GM20431 (cell line): ENCODE results near the gene NGRN.

Source experiments
- in situ Hi-C: fragments of 300-500 bp; cut with MseI, MboI; formaldehyde crosslinking; loops from one replicate; pipeline ENCODE4 v1.15.0; 2020; ENCODE audit warnings: low sequenced_read_pairs; ENCODE audit not compliant: unreplicated experiment

Gene NGRN

GRCh38 chr15:90265271-90266060 is at the start of gene NGRN:
Gene NGRN, plus strand, starts transcription at chr15:90265672. Its CDS starts 41 bp downstream, at chr15:90265713.
- in situ Hi-C loops = no loop called here

GRCh38 chr15:90217671-90218394 is 47.6 kb upstream of the NGRN start:
- in situ Hi-C loops = loop anchor here (10.0 kb wide), 1 partner anchor 53 kb away; no protein-coding TSS in a partner anchor

- in situ Hi-C loops = loop anchor here (10.0 kb wide), 1 partner anchor 55 kb away; no protein-coding TSS in a partner anchor
Observed at GRCh38 chr15:90219421-90220141, 45.9 kb upstream of the NGRN start.

GRCh38 chr15:90221246-90221900 is 44.1 kb upstream of the NGRN start:
- in situ Hi-C loops = no loop called here

- in situ Hi-C loops = no loop called here
Observed at GRCh38 chr15:90222547-90222946, 42.9 kb upstream of the NGRN start.

GRCh38 chr15:90223441-90224165 is 41.9 kb upstream of the NGRN start:
- in situ Hi-C loops = no loop called here

GRCh38 chr15:90225047-90225446 is 40.4 kb upstream of the NGRN start:
- in situ Hi-C loops = no loop called here

- in situ Hi-C loops = no loop called here
Observed at GRCh38 chr15:90225504-90226234, 39.8 kb upstream of the NGRN start.

- in situ Hi-C loops = no loop called here
Observed at GRCh38 chr15:90227336-90227735, 38.1 kb upstream of the NGRN start.

- in situ Hi-C loops = no loop called here
Observed at GRCh38 chr15:90227816-90228772, 37.4 kb upstream of the NGRN start.

GRCh38 chr15:90228960-90229359 is 36.5 kb upstream of the NGRN start:
- in situ Hi-C loops = no loop called here

- in situ Hi-C loops = no loop called here
Observed at GRCh38 chr15:90230071-90230494, 35.4 kb upstream of the NGRN start.

- in situ Hi-C loops = no loop called here
Observed at GRCh38 chr15:90230610-90231009, 34.9 kb upstream of the NGRN start.

GRCh38 chr15:90231028-90232017 is 34.1 kb upstream of the NGRN start:
- in situ Hi-C loops = no loop called here

GRCh38 chr15:90232196-90232595 is 33.3 kb upstream of the NGRN start:
- in situ Hi-C loops = no loop called here

- in situ Hi-C loops = no loop called here
Observed at GRCh38 chr15:90232941-90233386, 32.5 kb upstream of the NGRN start.
